Measurements from ENCODE around the gene JPH3. TPM values are rescaled to one million over a fixed set of nuclear protein-coding genes. Genes with fewer than 3 reads are reported as not detected.

Gene JPH3
- total and polyA plus RNA-seq, 2 experiments from 2014 or later = not detected

DNA sequence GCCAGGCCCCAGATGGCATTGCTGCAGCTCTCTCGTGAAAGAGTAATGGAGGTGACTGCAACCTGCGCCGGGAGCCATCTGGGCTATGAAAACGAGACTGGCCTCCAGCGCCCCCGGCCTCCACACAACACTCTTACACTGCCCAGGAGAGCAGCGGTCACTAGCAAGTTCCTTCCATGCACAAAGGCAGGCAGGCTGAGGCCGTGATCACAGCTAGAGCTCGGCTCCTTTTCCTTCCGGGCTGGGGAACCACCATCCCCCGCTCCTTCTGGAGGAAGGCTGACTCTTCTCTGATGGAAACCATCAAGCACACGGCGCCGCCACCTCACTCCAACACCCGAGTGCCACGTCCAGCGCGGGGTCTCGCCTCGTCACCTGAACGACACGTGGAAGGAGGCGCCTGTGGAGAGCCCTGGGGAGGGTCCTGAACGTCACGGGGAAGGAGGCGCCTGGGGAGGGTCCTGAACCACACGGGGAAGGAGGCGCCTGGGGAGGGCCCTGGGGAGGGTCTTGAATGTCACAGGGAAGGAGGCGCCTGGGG is 101.6 kb downstream of the JPH3 start:
- no peak overlapping the region for H3K4me2 ChIP-seq (ENCODE audit: unreplicated experiment)
- no peaks in the 10 kb centered on the region for H3K27me3 ChIP-seq (replicated peaks; ENCODE audit: insufficient read depth)
- WGBS, 2 experiments (ENCODE audit: low coverage in 1 of 2, low lambda C conversion rate in 2 of 2, missing lambda C conversion rate in 2 of 2) = 92 to 94% methylated on average over 23 to 28 of the region's 29 CpGs
- no peaks in the 10 kb centered on the region; the same call in 1 of the 2 replicates for H3K36me3 ChIP-seq (ENCODE audit: low read depth)
- no peak for DNase-seq
- no peak for TF ChIP-seq EZH2 (IDR thresholded peaks at IDR 0.05; ENCODE audit: insufficient read depth, poor library complexity, severe bottlenecking)
- TF ChIP-seq EZH2phosphoT487 (IDR thresholded peaks at IDR 0.05; ENCODE audit: insufficient read depth, low read depth) = no peak
- no peak overlapping the region for H3K4me3 ChIP-seq
- H3F3A ChIP-seq (ENCODE audit: insufficient read depth) = no peaks in the 10 kb centered on the region
- H3K9me2 ChIP-seq (ENCODE audit: insufficient read depth) = no peaks in the 10 kb centered on the region
- no peaks in the 10 kb centered on the region for H4K20me1 ChIP-seq (ENCODE audit: insufficient read depth)
- H3K9ac ChIP-seq = no peak overlapping the region
- no peaks in the 10 kb centered on the region for H3K9me3 ChIP-seq (ENCODE audit: low read depth)
- in situ Hi-C loops (cut with MboI) = no loop called here
- no peaks in the 10 kb centered on the region for H3K4me1 ChIP-seq (ENCODE audit: insufficient read depth)
- H3K27ac ChIP-seq = no peak overlapping the region
- H3K79me2 ChIP-seq (ENCODE audit: insufficient read depth) = no peaks in the 10 kb centered on the region
- no peak overlapping the region for H2AFZ ChIP-seq

DNA sequence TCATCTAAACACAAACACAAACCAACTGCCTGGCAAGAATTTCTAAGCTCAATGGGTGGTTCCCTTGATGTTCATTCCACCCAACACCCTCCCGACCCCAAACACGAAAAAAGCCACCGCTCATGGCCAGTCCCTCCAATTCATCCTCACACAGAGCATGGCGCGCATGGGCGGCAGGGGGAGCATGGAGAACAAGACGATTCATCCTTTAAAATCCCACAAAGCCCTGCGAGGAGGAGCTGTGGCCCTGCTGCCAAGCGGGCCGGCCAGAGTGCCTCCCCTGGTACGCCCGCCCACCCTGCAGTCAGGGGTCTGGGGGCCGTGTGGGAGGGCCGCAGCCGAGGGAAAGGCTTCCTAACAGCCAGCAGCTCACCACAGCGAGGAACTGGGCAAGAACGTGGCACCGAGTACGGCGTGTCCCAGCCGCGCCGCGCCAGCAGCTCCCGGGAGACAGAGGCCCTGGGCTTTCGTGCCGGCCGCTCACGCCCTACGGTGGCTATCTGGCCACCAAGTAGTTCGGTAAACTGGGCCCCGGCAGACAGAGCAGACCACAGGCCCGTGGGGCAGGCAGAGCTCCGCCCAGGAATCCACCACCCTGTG is 102.5 kb downstream of the JPH3 start:
- no peaks in the 10 kb centered on the region for H3F3A ChIP-seq (ENCODE audit: insufficient read depth)
- no peaks in the 10 kb centered on the region for H3K4me1 ChIP-seq (ENCODE audit: insufficient read depth)
- H2AFZ ChIP-seq = no peak overlapping the region
- H3K4me2 ChIP-seq (ENCODE audit: unreplicated experiment) = no peak overlapping the region
- no peaks in the 10 kb centered on the region for H3K9me2 ChIP-seq (ENCODE audit: insufficient read depth)
- no peaks in the 10 kb centered on the region; the same call in 1 of the 2 replicates for H3K36me3 ChIP-seq (ENCODE audit: low read depth)
- no peaks in the 10 kb centered on the region for H4K20me1 ChIP-seq (ENCODE audit: insufficient read depth)
- H3K27ac ChIP-seq = no peak overlapping the region
- 92 to 93% methylated on average over 32 to 34 of the region's 34 CpGs for WGBS, 2 experiments (ENCODE audit: low coverage in 1 of 2, low lambda C conversion rate in 2 of 2, missing lambda C conversion rate in 2 of 2)
- no peaks in the 10 kb centered on the region for H3K27me3 ChIP-seq (replicated peaks; ENCODE audit: insufficient read depth)
- no peak for TF ChIP-seq EZH2 (IDR thresholded peaks at IDR 0.05; ENCODE audit: insufficient read depth, poor library complexity, severe bottlenecking)
- TF ChIP-seq EZH2phosphoT487 (IDR thresholded peaks at IDR 0.05; ENCODE audit: insufficient read depth, low read depth) = no peak
- no peak for DNase-seq
- no peak overlapping the region for H3K4me3 ChIP-seq
- H3K9me3 ChIP-seq (ENCODE audit: low read depth) = no peaks in the 10 kb centered on the region
- H3K79me2 ChIP-seq (ENCODE audit: insufficient read depth) = no peaks in the 10 kb centered on the region
- H3K9ac ChIP-seq = no peak overlapping the region
- in situ Hi-C loops (cut with MboI) = no loop called here

DNA sequence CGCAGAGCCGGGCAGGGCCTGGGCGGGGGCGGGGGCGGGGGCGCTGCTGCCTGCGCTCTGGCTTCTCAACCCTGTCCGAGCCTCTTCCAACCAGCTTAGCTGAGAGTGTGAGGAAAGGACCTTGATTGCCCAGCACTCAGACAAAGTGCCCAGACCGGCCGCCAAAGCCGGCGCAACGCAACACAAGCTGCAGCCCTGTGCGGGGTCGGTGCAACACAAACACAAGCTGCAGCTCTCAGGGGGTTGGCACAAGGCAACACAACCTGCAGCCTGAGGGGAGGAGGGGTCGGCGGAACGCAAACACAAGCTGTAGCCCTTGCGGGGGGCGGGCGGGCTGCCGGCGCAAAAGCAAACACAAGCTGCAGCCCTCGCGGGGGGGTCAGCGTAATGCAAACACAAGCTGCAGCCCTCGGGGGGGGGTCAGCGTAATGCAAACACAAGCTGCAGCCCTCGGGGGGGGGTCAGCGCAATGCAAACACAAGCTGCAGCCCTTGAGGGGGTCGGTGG is 103.5 kb downstream of the JPH3 start:
- Histone ChIP-seq H3K4me1 (ENCODE audit: insufficient read depth) (no peaks in the 10 kb centered on the region), H3K4me3 (no peak overlapping the region), H3K27me3 (replicated peaks; ENCODE audit: insufficient read depth) (no peaks in the 10 kb centered on the region), H3K4me2 (ENCODE audit: unreplicated experiment) (no peak overlapping the region), H4K20me1 (ENCODE audit: insufficient read depth) (no peaks in the 10 kb centered on the region), H2AFZ (no peak overlapping the region), H3K9me3 (ENCODE audit: low read depth) (no peaks in the 10 kb centered on the region), H3K79me2 (ENCODE audit: insufficient read depth) (no peaks in the 10 kb centered on the region), H3K9me2 (ENCODE audit: insufficient read depth) (no peaks in the 10 kb centered on the region), H3K36me3 (ENCODE audit: low read depth) (no peaks in the 10 kb centered on the region; the same call in 1 of the 2 replicates), H3K27ac (no peak overlapping the region), H3F3A (ENCODE audit: insufficient read depth) (no peaks in the 10 kb centered on the region), H3K9ac (no peak overlapping the region)
- 86 to 88% methylated on average over 9 to 31 of the region's 31 CpGs for WGBS, 2 experiments (ENCODE audit: low coverage in 1 of 2, low lambda C conversion rate in 2 of 2, missing lambda C conversion rate in 2 of 2)
- no peak for DNase-seq
- in situ Hi-C loops (cut with MboI) = no loop called here
- TF ChIP-seq EZH2 (IDR thresholded peaks at IDR 0.05; ENCODE audit: insufficient read depth, poor library complexity, severe bottlenecking) (no peak), EZH2phosphoT487 (IDR thresholded peaks at IDR 0.05; ENCODE audit: insufficient read depth, low read depth) (no peak)

DNA sequence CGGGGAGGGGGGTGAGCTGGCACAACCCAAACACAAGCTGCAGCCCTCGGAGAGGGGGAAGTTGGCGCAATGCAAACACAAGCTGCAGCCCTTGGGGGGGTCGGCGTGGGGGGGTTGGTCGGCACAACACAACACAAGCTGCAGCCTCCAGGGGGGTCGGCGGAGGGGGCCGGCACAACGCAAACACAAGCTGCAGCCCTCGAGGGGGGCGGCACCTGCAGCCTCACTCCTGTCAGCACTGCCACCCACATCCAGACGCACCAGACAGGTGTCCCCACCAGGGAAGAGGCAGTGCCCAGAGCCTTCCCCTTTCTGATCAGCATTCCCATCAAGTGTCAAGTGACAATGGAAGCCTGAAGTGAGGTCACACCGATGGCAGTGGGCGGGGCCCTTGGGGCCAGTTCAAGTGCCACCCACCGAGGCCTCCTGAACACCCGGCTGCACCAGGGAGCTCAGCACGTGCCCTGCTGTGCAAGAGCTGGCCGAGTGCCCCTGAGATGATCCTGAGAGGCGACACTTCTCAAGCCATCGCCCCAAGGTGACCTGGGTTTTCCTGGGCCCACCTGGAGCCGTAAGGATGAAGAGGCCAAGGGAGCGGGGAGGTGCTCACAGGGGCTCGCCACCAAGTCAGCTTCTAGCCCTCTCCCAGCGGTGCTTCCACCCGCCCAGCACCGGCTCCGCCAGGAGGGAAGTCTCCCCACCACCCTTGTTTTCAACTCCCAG is 104.1 kb downstream of the JPH3 start:
- no peaks in the 10 kb centered on the region for H3K4me1 ChIP-seq (ENCODE audit: insufficient read depth)
- H3F3A ChIP-seq (ENCODE audit: insufficient read depth) = no peaks in the 10 kb centered on the region
- no peak overlapping the region for H3K9ac ChIP-seq
- H3K79me2 ChIP-seq (ENCODE audit: insufficient read depth) = no peaks in the 10 kb centered on the region
- H3K4me2 ChIP-seq (ENCODE audit: unreplicated experiment) = no peak overlapping the region
- no peaks in the 10 kb centered on the region for H3K9me2 ChIP-seq (ENCODE audit: insufficient read depth)
- no peak overlapping the region for H3K4me3 ChIP-seq
- no peaks in the 10 kb centered on the region for H3K27me3 ChIP-seq (replicated peaks; ENCODE audit: insufficient read depth)
- no peaks in the 10 kb centered on the region; the same call in 1 of the 2 replicates for H3K36me3 ChIP-seq (ENCODE audit: low read depth)
- WGBS, 2 experiments (ENCODE audit: low coverage in 1 of 2, low lambda C conversion rate in 2 of 2, missing lambda C conversion rate in 2 of 2) = 77 to 80% methylated on average over 22 to 28 of the region's 28 CpGs
- no peak overlapping the region for H3K27ac ChIP-seq
- no peaks in the 10 kb centered on the region for H4K20me1 ChIP-seq (ENCODE audit: insufficient read depth)
- in situ Hi-C loops (cut with MboI) = no loop called here
- TF ChIP-seq EZH2 (IDR thresholded peaks at IDR 0.05; ENCODE audit: insufficient read depth, poor library complexity, severe bottlenecking) (no peak), EZH2phosphoT487 (IDR thresholded peaks at IDR 0.05; ENCODE audit: insufficient read depth, low read depth) (no peak)
- no peak overlapping the region for H2AFZ ChIP-seq
- no peak for DNase-seq
- H3K9me3 ChIP-seq (ENCODE audit: low read depth) = no peaks in the 10 kb centered on the region
